BE2C (cell line): ENCODE results near the gene ELMOD1.

Experiments used
- DNase-seq: peaks from one replicate; pipeline ENCODE4 v3.0.0-alpha.2; 2020
- H3K27me3 ChIP-seq: fragments of 250-450 bp; sonication (Bioruptor Pico); 2 replicates; pipeline ENCODE4 v1.5.1; 2020; ENCODE audit warnings: mild to moderate bottlenecking
- H3K36me3 ChIP-seq: fragments of 250-450 bp; sonication (Bioruptor Pico); 2 replicates; pipeline ENCODE4 v1.5.1; 2020; ENCODE audit warnings: mild to moderate bottlenecking
- H3K4me1 ChIP-seq: fragments of 250-450 bp; sonication (Bioruptor Pico); 2 replicates; pipeline ENCODE4 v1.5.1; 2020
- H3K4me3 ChIP-seq: 2 replicates; pipeline ENCODE4 v1.5.1; 2011; ENCODE audit warnings: low read depth, low read length
- H3K9me3 ChIP-seq: fragments of 250-450 bp; sonication (Bioruptor Pico); 2 replicates; pipeline ENCODE4 v1.5.1; 2020
- TF ChIP-seq, protein P1 (sequence below): IDR thresholded peaks from 2 replicates; pipeline ENCODE4 v1.5.1; 2012; ENCODE audit warnings: mild to moderate bottlenecking, low read depth, low read length

Gene ELMOD1

GRCh38 chr11:107648242-107648641 lies 57.3 kb downstream of the ELMOD1 start:
- no peak overlapping the region for H3K4me3 ChIP-seq
- TF ChIP-seq, protein P1, sequence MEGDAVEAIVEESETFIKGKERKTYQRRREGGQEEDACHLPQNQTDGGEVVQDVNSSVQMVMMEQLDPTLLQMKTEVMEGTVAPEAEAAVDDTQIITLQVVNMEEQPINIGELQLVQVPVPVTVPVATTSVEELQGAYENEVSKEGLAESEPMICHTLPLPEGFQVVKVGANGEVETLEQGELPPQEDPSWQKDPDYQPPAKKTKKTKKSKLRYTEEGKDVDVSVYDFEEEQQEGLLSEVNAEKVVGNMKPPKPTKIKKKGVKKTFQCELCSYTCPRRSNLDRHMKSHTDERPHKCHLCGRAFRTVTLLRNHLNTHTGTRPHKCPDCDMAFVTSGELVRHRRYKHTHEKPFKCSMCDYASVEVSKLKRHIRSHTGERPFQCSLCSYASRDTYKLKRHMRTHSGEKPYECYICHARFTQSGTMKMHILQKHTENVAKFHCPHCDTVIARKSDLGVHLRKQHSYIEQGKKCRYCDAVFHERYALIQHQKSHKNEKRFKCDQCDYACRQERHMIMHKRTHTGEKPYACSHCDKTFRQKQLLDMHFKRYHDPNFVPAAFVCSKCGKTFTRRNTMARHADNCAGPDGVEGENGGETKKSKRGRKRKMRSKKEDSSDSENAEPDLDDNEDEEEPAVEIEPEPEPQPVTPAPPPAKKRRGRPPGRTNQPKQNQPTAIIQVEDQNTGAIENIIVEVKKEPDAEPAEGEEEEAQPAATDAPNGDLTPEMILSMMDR: no peak
- no peak for DNase-seq
- H3K36me3 ChIP-seq: no peaks in the 10 kb centered on the region
- peaks cover 36% of the 10 kb centered on the region for H3K27me3 ChIP-seq
- H3K4me1 ChIP-seq: no peaks in the 10 kb centered on the region
- H3K9me3 ChIP-seq: no peaks in the 10 kb centered on the region; the same call in 1 of the 2 replicates

DNA sequence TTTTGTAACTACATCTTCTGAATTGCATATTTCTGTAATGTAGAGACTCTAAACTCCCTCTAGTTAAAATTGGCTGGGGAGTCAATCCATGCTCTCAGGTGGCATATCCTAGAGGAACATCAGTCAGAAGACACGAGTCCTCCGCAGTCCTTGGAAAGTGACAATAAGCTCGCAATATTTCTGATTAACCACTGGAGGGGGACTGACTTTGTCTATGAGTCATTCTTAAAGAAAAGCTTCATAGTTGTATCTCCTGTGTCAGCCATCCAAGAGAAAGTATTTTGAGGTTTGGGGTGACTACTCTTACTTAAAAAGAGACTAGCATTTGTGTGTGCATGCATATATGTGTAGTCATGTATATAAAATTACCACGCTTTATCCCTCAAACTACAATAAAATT lies 60.7 kb downstream of the ELMOD1 start:
- Histone ChIP-seq H3K36me3 (no peaks in the 10 kb centered on the region), H3K9me3 (no peaks in the 10 kb centered on the region), H3K4me3 (no peak overlapping the region), H3K27me3 (peaks cover 45% of the 10 kb centered on the region), H3K4me1 (no peaks in the 10 kb centered on the region)
- no peak for DNase-seq
- TF ChIP-seq, protein P1: no peak

DNA sequence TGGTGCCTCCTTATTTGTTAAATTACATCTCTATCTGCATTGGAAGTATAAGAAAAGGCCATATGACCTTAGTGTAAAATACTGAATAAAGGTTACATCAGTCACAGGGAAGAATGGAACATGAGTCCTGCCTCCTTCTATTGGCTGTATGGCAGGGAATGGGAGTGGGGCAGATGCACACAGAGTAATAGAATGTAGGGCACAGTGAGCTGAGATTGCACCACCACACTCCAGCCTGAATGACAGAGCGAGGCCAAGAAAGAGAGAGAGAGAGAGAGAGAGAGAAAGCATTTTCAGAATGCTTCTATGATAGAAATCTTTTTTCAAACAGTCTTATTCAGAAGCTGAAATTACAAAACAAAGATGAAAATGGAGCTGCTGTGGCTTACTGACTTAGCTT lies 62.1 kb downstream of the ELMOD1 start:
- Histone ChIP-seq H3K36me3 (no peaks in the 10 kb centered on the region), H3K9me3 (no peaks in the 10 kb centered on the region), H3K4me1 (no peaks in the 10 kb centered on the region), H3K27me3 (peaks cover 55% of the 10 kb centered on the region), H3K4me3 (no peak overlapping the region)
- no peak for DNase-seq
- TF ChIP-seq, protein P1: no peak

- Histone ChIP-seq H3K27me3 (peaks cover 37% of the 10 kb centered on the region), H3K4me1 (no peaks in the 10 kb centered on the region), H3K4me3 (no peak overlapping the region), H3K36me3 (no peaks in the 10 kb centered on the region), H3K9me3 (no peaks in the 10 kb centered on the region)
- DNase-seq: no peak
- TF ChIP-seq, protein P1: no peak
These were observed 64.7 kb downstream of the ELMOD1 start for GRCh38 chr11:107655602-107656001.

DNA sequence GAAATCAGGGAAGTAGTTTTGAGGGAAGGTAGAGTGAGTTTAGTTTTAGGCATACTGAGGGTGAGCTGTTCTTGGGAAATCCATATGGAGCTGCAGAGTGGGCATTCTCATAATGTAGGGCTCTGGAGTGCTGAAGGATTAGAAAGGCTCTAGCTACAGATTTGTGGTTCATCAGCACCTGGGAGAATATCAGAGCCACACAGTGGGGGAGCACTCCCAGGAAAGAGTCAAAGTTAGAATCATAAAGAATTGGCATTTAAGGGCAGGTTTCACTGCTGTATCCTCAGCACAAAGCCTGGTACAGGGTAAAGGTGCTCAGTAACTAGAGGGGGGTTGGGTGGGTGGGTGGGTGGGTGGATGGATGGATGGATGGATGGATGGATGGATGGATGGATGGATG lies 68.4 kb downstream of the ELMOD1 start:
- TF ChIP-seq, protein P1: no peak
- no peaks in the 10 kb centered on the region for H3K36me3 ChIP-seq
- H3K4me3 ChIP-seq: no peak overlapping the region
- no peaks in the 10 kb centered on the region for H3K9me3 ChIP-seq
- peaks cover 26% of the 10 kb centered on the region; the same call in 1 of the 2 replicates for H3K27me3 ChIP-seq
- H3K4me1 ChIP-seq: no peaks in the 10 kb centered on the region
- DNase-seq: no peak

DNA sequence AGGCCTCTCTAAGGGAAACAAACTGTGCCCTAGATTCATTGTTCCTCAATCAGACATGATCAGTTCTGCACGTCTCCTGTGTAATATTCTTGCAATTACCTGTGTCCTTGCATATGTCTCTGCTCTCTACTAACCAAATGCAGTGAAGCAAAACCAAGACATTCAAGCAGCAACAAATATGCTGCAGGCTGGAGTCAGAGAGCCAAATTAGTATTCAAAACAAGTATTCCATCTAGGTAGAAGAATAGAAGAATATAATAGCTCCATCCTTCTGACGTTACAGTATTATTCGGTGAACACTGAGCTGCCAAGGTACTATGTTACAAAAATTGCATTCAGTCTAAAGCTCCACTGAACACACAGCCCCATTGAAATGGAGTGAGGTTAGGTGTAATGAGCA lies 69.1 kb downstream of the ELMOD1 start:
- DNase-seq: no peak
- Histone ChIP-seq H3K36me3 (no peaks in the 10 kb centered on the region), H3K27me3 (peaks cover 33% of the 10 kb centered on the region), H3K4me1 (no peaks in the 10 kb centered on the region), H3K4me3 (no peak overlapping the region), H3K9me3 (no peaks in the 10 kb centered on the region)
- TF ChIP-seq, protein P1: no peak
